GM18517 (cell line): ENCODE measurements around the gene BNIP1.

ENCODE experiments used
- ATAC-seq: cut with Tn5 transposase; IDR thresholded peaks from one replicate; pipeline ENCODE4 v1.9.1; 2021; ENCODE audit warnings: mild to moderate bottlenecking, moderate library complexity; ENCODE audit not compliant: unreplicated experiment

The BNIP1 gene

GRCh38 chr5:173210877-173211276 lies 66.5 kb downstream of the BNIP1 start:
- ATAC-seq: no peak

GRCh38 chr5:173211284-173211683 lies 67.0 kb downstream of the BNIP1 start:
- no peak for ATAC-seq

- ATAC-seq: no peak
These were observed 69.1 kb downstream of the BNIP1 start for GRCh38 chr5:173213236-173213933.
